Measurements from ENCODE around the gene SPACA9.

DNA sequence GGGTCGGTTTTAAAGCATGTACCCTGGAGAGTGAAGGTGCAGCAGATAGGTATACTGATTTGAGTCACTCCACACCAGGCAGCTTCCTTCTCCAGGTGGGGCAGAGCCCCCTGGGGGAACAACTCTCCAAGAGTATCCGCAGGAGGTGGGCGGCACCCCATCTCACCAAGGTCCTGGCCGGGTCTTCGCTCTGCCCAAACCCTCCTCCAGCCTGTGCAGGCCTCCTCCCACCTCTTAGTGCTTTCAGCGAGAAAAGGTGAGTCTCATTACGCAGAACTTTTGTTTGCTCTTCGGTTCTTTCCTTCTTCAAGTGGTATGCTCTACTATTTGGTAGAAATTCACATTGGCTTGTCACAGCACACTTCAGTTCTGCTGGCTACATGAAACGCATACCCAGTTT lies 13.7 kb downstream of the SPACA9 start:
- TF ChIP-seq POLR2A (IDR thresholded peaks at IDR 0.05) (no peak), POLR2AphosphoS5 (IDR thresholded peaks at IDR 0.05) (no peak)
- TF ChIP-seq, protein P1, sequence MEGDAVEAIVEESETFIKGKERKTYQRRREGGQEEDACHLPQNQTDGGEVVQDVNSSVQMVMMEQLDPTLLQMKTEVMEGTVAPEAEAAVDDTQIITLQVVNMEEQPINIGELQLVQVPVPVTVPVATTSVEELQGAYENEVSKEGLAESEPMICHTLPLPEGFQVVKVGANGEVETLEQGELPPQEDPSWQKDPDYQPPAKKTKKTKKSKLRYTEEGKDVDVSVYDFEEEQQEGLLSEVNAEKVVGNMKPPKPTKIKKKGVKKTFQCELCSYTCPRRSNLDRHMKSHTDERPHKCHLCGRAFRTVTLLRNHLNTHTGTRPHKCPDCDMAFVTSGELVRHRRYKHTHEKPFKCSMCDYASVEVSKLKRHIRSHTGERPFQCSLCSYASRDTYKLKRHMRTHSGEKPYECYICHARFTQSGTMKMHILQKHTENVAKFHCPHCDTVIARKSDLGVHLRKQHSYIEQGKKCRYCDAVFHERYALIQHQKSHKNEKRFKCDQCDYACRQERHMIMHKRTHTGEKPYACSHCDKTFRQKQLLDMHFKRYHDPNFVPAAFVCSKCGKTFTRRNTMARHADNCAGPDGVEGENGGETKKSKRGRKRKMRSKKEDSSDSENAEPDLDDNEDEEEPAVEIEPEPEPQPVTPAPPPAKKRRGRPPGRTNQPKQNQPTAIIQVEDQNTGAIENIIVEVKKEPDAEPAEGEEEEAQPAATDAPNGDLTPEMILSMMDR (IDR thresholded peaks at IDR 0.05), result no peak

Data from prostate gland (tissue), 2 donors.